Islet of Langerhans (tissue), 1 donor: Measurements from ENCODE around the gene ALPI.

Source experiments
- FAIRE-seq: peaks from one replicate; lab custom pipeline; 2011; peaks lifted over from hg19 to GRCh38; lab: Jason Lieb, UNC

Gene ALPI

GRCh38 chr2:232486558-232487384 lies 30.8 kb downstream of the ALPI start:
- FAIRE-seq: no peak

- FAIRE-seq: no peak
Observed at GRCh38 chr2:232487385-232488096, 31.6 kb downstream of the ALPI start, which contains the start of gene ECEL1. TSS of gene ECEL1 (minus strand) at chr2:232487834. CDS start at chr2:232486653, 1,181 bp downstream.

GRCh38 chr2:232488097-232488711 lies 32.3 kb downstream of the ALPI start:
- no peak for FAIRE-seq

DNA sequence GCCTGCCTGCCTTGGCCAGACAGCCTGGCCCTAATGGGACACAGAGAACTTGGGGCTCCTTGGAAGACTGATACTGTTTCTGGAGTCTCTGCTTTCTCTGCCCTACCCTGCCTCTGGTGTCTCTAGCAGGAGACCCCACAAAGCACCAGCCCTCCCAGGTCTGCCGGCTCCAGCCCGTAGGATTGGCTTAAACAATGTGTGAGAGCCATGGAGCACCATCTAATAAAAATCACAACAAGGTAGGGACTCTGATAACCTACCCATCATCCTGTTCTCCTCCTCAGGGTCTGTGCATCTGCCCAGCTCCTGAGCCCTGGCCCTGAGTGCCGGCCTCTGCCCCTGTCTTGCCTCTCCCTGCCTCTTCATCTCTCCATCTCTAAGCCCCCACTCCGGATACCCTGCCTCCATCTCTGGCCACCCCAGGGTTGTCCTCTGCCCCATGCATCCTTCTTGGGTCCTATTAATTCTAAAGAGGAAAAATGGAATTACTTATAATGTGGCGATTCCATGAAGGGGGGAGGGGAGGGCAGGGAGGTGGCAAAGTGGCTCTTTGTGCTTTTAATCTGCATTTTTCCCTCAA lies 32.9 kb downstream of the ALPI start:
- FAIRE-seq: no peak

- no peak for FAIRE-seq
Observed at GRCh38 chr2:232489516-232490220, 33.7 kb downstream of the ALPI start.

- FAIRE-seq: no peak
Observed at GRCh38 chr2:232490221-232491138, 34.5 kb downstream of the ALPI start.

GRCh38 chr2:232491139-232491780 lies 35.3 kb downstream of the ALPI start:
- no peak for FAIRE-seq

- FAIRE-seq: no peak
Observed at GRCh38 chr2:232492236-232492848, 36.4 kb downstream of the ALPI start.

DNA sequence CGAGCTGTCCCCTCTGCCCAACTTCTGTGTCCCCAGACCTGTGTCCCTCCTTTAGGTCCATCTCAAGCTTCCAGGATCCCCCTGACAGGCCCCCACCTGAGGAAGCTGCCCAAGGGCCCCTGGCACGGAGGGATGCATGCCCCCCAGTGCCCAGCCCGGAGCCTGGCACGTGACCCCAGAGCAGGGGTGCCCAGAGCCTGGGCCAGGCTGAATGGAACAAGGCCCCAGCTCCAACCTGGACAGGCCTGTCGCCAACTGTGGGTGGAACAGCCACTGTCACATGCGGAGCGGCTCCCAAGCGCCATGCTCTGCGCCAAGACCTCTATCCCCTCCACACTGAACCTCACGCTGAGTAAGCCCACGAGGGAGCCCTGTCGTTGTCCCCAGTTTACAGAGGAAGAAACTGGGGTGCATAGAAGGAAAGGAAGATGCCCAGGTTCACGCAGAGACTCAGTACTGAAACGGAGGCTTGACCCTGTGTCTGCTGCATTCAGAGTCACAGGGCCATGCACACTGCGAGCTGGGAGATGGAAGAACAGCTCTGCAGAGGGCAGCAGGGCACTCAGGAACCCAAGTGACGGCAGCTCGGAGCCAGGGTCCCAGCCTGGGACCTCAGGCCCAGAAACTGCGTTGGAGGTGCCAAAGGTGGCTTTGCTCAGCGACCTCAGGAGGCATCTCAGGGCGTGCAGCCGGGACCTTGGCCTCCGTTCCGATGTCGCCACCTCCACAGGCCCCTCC lies 37.2 kb downstream of the ALPI start:
- no peak for FAIRE-seq

GRCh38 chr2:232493701-232494474 lies 37.9 kb downstream of the ALPI start:
- no peak for FAIRE-seq

GRCh38 chr2:232494542-232494941 lies 38.6 kb downstream of the ALPI start:
- no peak for FAIRE-seq

GRCh38 chr2:232495292-232495691 lies 39.3 kb downstream of the ALPI start:
- no peak for FAIRE-seq

DNA sequence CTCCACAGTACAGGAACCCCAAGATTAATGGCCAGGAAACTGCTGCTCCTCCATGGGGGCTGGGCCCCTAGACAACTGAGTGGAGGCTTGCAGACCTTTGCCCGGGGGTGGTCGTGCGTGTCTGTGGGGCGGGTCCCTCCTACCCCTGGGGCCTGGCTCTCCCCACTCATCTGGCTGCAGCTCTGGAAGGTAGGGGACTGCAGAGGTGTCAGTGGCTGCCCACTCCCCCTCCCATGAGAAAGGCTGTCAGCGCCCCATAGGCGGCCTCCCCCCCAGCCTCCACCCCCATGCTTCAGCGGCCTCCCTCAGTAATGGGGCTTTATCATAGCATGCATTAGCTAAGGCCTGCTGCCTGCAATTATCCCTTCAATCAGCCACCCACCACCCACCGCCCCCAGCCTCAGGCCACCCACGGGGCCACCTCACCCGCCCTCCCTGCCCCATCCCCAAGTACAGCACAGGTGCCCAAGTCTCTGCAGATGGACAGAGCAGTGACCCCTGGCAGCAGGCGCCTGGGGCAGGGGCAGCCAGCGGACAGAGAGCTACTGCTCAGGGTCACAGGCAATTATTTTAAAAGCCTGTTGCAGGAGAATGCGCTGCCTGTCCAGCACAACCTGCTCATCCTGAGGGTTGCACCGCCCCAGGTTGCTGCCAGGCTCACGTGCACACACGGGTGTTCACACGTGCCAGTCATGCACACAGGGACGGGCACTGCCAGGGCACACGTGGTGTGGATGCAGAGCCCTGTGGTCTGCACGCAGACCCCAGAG lies 40.7 kb downstream of the ALPI start:
- no peak for FAIRE-seq

DNA sequence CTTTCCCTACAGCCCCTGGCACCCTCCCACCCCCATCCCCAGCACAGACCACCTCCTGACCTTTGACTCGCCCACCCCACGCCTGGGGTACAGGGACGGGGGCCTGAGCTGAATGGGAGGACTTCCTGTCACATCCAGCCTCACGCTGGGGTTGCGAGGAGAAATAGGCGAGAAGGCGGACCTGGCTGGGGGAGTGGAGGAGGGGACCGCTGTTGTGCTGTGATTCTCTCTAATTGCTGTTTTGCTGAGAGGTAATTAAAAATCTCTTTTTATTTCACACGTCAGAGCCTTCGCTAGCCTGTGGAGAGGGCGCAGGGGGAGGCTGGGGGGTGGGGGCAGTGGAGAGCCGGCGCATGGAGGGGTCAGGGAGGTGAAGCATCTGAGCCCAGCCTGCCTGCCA lies 41.4 kb downstream of the ALPI start:
- no peak for FAIRE-seq

- FAIRE-seq: no peak
Observed at GRCh38 chr2:232498452-232498851, 42.5 kb downstream of the ALPI start.

GRCh38 chr2:232501331-232501771 lies 45.4 kb downstream of the ALPI start:
- no peak for FAIRE-seq

DNA sequence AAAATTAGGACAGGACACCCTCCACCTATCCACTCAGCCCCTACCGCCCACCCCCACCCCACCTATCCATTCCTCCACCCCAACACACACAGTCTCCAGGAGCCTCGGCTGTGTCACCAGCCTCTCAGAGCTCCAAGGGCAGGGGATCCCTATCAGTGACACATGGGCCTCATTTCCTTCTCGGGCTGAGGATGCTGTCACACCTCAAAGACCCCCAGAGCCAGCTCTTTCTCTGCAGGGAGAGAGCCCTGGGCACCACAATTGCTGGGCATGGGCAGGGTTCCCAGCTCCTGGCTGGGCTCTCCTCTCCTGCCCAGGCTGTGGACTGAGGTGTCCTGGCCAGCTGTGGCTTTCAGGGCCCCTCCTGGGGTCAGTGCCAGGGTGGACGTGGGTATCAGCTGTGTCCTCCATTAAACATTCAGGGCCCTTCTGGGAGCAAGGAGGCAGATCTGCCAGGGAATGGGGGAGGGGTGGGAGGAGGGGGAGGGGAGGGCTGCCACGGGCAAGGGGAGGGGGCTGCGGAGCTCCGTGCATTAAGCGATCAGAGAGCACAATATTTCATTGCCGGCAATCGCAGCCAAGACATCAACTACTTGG lies 45.9 kb downstream of the ALPI start:
- FAIRE-seq: no peak
